MM.1S (cell line): Measurements from ENCODE around the gene XRN1.

Source experiments
- DNase-seq: peaks from one replicate; pipeline ENCODE4 v3.0.0-alpha.2; 2015
- H2AFZ ChIP-seq: fragments of 300-600 bp; sonication (generic); 2 replicates; pipeline ENCODE4 v1.6.0; 2016; ENCODE audit warnings: antibody characterized with exemption, low read length
- H3F3A ChIP-seq: fragments of 300-600 bp; sonication (generic); 2 replicates; pipeline ENCODE4 v1.6.1; 2016; ENCODE audit warnings: mild to moderate bottlenecking, antibody characterized with exemption, low read length, moderate library complexity, mixed read lengths; ENCODE audit not compliant: insufficient read depth
- H3K27ac ChIP-seq: fragments of 300-600 bp; sonication (generic); 2 replicates; pipeline ENCODE4 v1.5.1; 2016; ENCODE audit warnings: mild to moderate bottlenecking, low read length
- H3K27me3 ChIP-seq: fragments of 300-600 bp; sonication (generic); replicated peaks from 2 replicates; pipeline ENCODE4 v1.6.0; 2016; ENCODE audit warnings: low read length; ENCODE audit not compliant: insufficient read depth
- H3K36me3 ChIP-seq: fragments of 300-600 bp; sonication (generic); replicated peaks from 2 replicates; pipeline ENCODE4 v1.6.1; 2016; ENCODE audit warnings: mild to moderate bottlenecking, low read length, mixed read lengths; ENCODE audit not compliant: insufficient read depth
- H3K4me1 ChIP-seq: fragments of 300-600 bp; sonication (generic); 2 replicates; pipeline ENCODE4 v1.6.1; 2016; ENCODE audit warnings: low read length, mixed read lengths
- H3K4me2 ChIP-seq: fragments of 300-600 bp; sonication (generic); 2 replicates; pipeline ENCODE4 v1.6.0; 2016; ENCODE audit warnings: low read depth, low read length
- H3K4me3 ChIP-seq: fragments of 300-600 bp; sonication (generic); 2 replicates; pipeline ENCODE4 v1.5.1; 2016; ENCODE audit warnings: low read length, mixed read lengths
- H3K79me2 ChIP-seq: fragments of 300-600 bp; sonication (generic); 2 replicates; pipeline ENCODE4 v1.6.1; 2016; ENCODE audit warnings: mixed run types, low read length, mixed read lengths
- H3K9ac ChIP-seq: fragments of 300-600 bp; sonication (generic); 2 replicates; pipeline ENCODE4 v1.6.1; 2016; ENCODE audit warnings: low read length, mixed read lengths
- H3K9me2 ChIP-seq: fragments of 300-600 bp; sonication (generic); replicated peaks from 2 replicates; pipeline ENCODE4 v1.6.1; 2016; ENCODE audit warnings: mild to moderate bottlenecking, low read length, mixed read lengths; ENCODE audit not compliant: insufficient read depth
- H3K9me3 ChIP-seq: fragments of 300-600 bp; sonication (generic); replicated peaks from 2 replicates; pipeline ENCODE4 v1.6.1; 2016; ENCODE audit warnings: mild to moderate bottlenecking, low read length, mixed read lengths; ENCODE audit not compliant: insufficient read depth
- H4K20me1 ChIP-seq: fragments of 300-600 bp; sonication (generic); 2 replicates; pipeline ENCODE4 v1.6.1; 2016; ENCODE audit warnings: mild to moderate bottlenecking, low read length, moderate library complexity, mixed read lengths; ENCODE audit not compliant: insufficient read depth
- EZH2 ChIP-seq: fragments of 300-600 bp; sonication (generic); optimal IDR thresholded peaks from 2 replicates; pipeline ENCODE3; 2017; ENCODE audit warnings: low read depth, mild to moderate bottlenecking, antibody characterized with exemption, low read length, mixed read lengths
- EZH2phosphoT487 ChIP-seq: fragments of 300-600 bp; sonication (generic); IDR thresholded peaks from 2 replicates; pipeline ENCODE4 v1.6.1; 2018; ENCODE audit warnings: antibody characterized with exemption, low read length
- TF ChIP-seq, protein P1 (sequence below): fragments of 300-600 bp; sonication (generic); IDR thresholded peaks from 2 replicates; pipeline ENCODE4 v1.5.1; 2016; ENCODE audit warnings: antibody characterized with exemption, low read length, mixed read lengths

Gene XRN1

DNA sequence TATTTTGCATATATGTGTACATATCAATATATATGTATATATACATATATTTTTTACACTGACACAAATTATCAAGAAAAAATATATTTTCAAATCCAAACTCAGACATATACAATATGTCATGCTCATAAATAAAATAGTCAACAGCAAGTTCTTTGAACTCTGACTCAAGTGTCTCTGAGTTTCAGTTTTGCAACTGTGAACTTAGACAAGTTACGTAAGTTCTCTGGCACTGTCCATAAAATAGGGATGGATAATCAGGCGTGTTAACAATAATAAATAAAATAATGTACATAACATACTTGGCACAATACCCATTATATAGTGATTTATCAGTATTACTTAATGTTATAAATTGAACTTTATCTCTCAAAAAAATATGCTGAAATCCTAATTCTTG, 12.1 kb upstream of the XRN1 start:
- no peaks in the 10 kb centered on the region for H3K9me3 ChIP-seq
- H3K9ac ChIP-seq = no peak overlapping the region
- H3F3A ChIP-seq = no peaks in the 10 kb centered on the region
- H3K27me3 ChIP-seq = no peaks in the 10 kb centered on the region
- no peaks in the 10 kb centered on the region for H3K4me1 ChIP-seq
- H3K4me2 ChIP-seq = no peak overlapping the region
- no peaks in the 10 kb centered on the region for H3K79me2 ChIP-seq
- no peaks in the 10 kb centered on the region for H3K9me2 ChIP-seq
- TF ChIP-seq, protein P1, sequence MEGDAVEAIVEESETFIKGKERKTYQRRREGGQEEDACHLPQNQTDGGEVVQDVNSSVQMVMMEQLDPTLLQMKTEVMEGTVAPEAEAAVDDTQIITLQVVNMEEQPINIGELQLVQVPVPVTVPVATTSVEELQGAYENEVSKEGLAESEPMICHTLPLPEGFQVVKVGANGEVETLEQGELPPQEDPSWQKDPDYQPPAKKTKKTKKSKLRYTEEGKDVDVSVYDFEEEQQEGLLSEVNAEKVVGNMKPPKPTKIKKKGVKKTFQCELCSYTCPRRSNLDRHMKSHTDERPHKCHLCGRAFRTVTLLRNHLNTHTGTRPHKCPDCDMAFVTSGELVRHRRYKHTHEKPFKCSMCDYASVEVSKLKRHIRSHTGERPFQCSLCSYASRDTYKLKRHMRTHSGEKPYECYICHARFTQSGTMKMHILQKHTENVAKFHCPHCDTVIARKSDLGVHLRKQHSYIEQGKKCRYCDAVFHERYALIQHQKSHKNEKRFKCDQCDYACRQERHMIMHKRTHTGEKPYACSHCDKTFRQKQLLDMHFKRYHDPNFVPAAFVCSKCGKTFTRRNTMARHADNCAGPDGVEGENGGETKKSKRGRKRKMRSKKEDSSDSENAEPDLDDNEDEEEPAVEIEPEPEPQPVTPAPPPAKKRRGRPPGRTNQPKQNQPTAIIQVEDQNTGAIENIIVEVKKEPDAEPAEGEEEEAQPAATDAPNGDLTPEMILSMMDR = no peak
- TF ChIP-seq EZH2 (no peak), EZH2phosphoT487 (no peak)
- H3K27ac ChIP-seq = no peak overlapping the region
- H3K4me3 ChIP-seq = no peak overlapping the region
- H4K20me1 ChIP-seq = no peaks in the 10 kb centered on the region
- peaks cover 4% of the 10 kb centered on the region; the same call in 1 of the 2 replicates for H3K36me3 ChIP-seq
- no peak for DNase-seq
- no peak overlapping the region for H2AFZ ChIP-seq

- Histone ChIP-seq H3K4me1 (no peaks in the 10 kb centered on the region), H3K4me3 (no peak overlapping the region), H4K20me1 (no peaks in the 10 kb centered on the region), H3K27ac (no peak overlapping the region), H3K9me2 (no peaks in the 10 kb centered on the region), H3K79me2 (no peaks in the 10 kb centered on the region), H3K27me3 (no peaks in the 10 kb centered on the region), H3K9me3 (no peaks in the 10 kb centered on the region), H3K4me2 (no peak overlapping the region), H3K36me3 (peaks cover 4% of the 10 kb centered on the region; the same call in 1 of the 2 replicates), H3F3A (no peaks in the 10 kb centered on the region), H3K9ac (no peak overlapping the region), H2AFZ (no peak overlapping the region)
- no peak for DNase-seq
- no peak for TF ChIP-seq EZH2phosphoT487
- no peak for TF ChIP-seq EZH2
- TF ChIP-seq, protein P1 = no peak
Measured at GRCh38 chr3:142459096-142459495, 11.3 kb upstream of the XRN1 start.

DNA sequence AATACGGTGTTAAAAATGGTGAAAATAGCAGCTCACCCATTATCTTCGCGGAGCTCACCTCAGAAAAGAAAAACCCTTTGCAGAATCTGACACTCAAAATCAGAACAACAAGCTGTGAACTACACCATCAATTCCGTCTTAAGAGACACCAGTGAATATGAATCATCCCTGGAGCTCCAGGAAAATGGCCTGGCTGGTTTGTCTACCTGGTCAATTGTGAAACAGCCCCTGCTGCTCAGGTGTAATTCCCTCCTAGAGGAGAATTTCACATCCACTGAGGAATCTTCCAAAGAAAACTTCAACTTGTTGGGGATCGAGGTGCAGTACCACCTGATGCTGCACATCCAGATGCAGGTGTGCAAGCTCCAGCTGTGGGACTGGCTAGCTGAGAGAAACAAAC, 3.0 kb upstream of the XRN1 start:
- H3K27me3 ChIP-seq = no peaks in the 10 kb centered on the region
- H2AFZ ChIP-seq = no peak overlapping the region
- no peaks in the 10 kb centered on the region for H3K36me3 ChIP-seq
- TF ChIP-seq EZH2 (no peak), EZH2phosphoT487 (no peak)
- TF ChIP-seq, protein P1 = no peak
- no peak overlapping the region for H3K27ac ChIP-seq
- no peak overlapping the region for H3K4me2 ChIP-seq
- H3K9me3 ChIP-seq = no peaks in the 10 kb centered on the region
- peaks cover 19% of the 10 kb centered on the region for H3K79me2 ChIP-seq
- no peaks in the 10 kb centered on the region for H4K20me1 ChIP-seq
- no peaks in the 10 kb centered on the region for H3K9me2 ChIP-seq
- H3K9ac ChIP-seq = no peak overlapping the region
- no peak overlapping the region for H3K4me3 ChIP-seq
- peaks cover 23% of the 10 kb centered on the region for H3F3A ChIP-seq
- DNase-seq = no peak
- H3K4me1 ChIP-seq = no peaks in the 10 kb centered on the region
